Measurements from ENCODE around the gene BRDT. TPM values are rescaled to one million over a fixed set of nuclear protein-coding genes. Genes with fewer than 3 reads are reported as not detected.
"Not testable (repeated sequence)": the region's sequence is repeated elsewhere in the genome, so short reads cannot be mapped to it uniquely, and the experiment has no call there.

BRDT gene
- total RNA-seq, 4 donors from 2014 or later: 0.30 TPM; not detected in 3

DNA sequence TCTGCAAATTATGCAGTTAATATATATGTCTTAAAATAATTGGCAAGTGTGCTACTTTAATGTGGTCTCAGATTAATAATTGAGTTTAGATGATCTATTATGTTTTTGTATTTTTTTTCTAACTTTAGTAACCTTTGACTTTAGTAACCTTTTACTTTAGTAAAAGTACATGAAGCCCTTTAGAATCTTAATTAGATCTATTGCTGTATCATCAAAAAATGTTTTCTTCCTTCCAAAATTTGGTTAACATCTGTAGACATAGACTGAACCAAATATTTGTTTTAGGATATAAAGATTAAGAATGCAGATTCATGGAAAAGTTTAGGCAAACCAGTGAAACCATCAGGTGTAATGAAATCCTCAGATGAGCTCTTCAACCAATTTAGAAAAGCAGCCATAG, 54.9 kb downstream of the BRDT start:
- H3K27ac ChIP-seq: no peak overlapping the region
- H3K36me3 ChIP-seq: no peaks in the 10 kb centered on the region
- no peak for DNase-seq (ENCODE audit: low spot score in 2 of 2)
- no peaks in the 10 kb centered on the region for H3K4me1 ChIP-seq
- no peaks in the 10 kb centered on the region for H3K27me3 ChIP-seq
- no peak overlapping the region for H3K4me3 ChIP-seq
- H3K9me3 ChIP-seq: no peaks in the 10 kb centered on the region
- TF ChIP-seq CTCF (IDR thresholded peaks at IDR 0.05) (no peak), POLR2A (IDR thresholded peaks at IDR 0.05) (no peak), EP300 (IDR thresholded peaks at IDR 0.05) (no peak)

GRCh38 chr1:92013923-92014322, 64.7 kb downstream of the BRDT start:
- H3K27me3 ChIP-seq: no peaks in the 10 kb centered on the region
- TF ChIP-seq POLR2A (IDR thresholded peaks at IDR 0.05) (no peak), CTCF (IDR thresholded peaks at IDR 0.05) (no peak), EP300 (IDR thresholded peaks at IDR 0.05) (no peak)

GRCh38 chr1:92016720-92017316, 67.6 kb downstream of the BRDT start:
- Histone ChIP-seq H3K9me3 (peaks cover 0 to 3% (median 0%) of the 10 kb centered on the region in 4 donors), H3K4me1 (no peaks in the 10 kb centered on the region), H3K4me3 (no peak overlapping the region), H3K27ac (no peak overlapping the region), H3K36me3 (no peaks in the 10 kb centered on the region), H3K27me3 (no peaks in the 10 kb centered on the region)
- DNase-seq (ENCODE audit: low spot score in 2 of 2): no peak
- no peak for TF ChIP-seq EP300 (IDR thresholded peaks at IDR 0.05)
- no peak for TF ChIP-seq POLR2A (IDR thresholded peaks at IDR 0.05)
- no peak for TF ChIP-seq CTCF (IDR thresholded peaks at IDR 0.05)
- 90% methylated on average over 5 of the region's 5 CpGs for WGBS, 2 donors

More at GRCh38 chr1:92013923-92014322, 64.7 kb downstream of the BRDT start:
- H3K27ac ChIP-seq: no peak overlapping the region
- no peak overlapping the region for H3K4me3 ChIP-seq
- no peaks in the 10 kb centered on the region for H3K9me3 ChIP-seq
- H3K4me1 ChIP-seq: no peaks in the 10 kb centered on the region
- no peaks in the 10 kb centered on the region for H3K36me3 ChIP-seq
- no peak for DNase-seq (ENCODE audit: low spot score in 2 of 2)

DNA sequence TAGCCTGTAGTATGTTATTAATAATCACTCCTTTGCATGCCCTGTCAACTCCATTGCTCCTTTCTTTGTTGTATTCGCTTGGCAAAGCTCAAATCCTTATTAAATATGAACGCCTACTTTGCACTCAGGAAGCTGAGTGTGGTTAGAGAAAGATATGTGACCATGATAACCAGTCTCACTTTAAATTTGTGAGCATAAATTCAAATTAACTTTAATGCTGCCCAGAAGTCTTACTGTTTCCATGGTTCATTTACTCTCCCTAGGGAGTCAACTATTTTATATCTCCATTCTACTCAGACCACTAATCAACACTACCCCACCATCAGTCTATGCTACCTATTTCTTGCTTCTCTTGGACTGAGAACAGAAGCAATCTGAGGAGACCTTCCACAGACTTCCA, 68.5 kb downstream of the BRDT start:
- WGBS, 2 donors: 80% methylated on average over 2 of the region's 2 CpGs
- peaks cover 0 to 3% (median 0%) of the 10 kb centered on the region in 4 donors for H3K9me3 ChIP-seq

GRCh38 chr1:92026042-92026441, 76.8 kb downstream of the BRDT start:
- H3K27me3 ChIP-seq: peaks cover 0 to 11% of the 10 kb centered on the region in 2 donors
- H3K4me3 ChIP-seq; DNase-seq (ENCODE audit: low spot score in 2 of 2); H3K9me3 ChIP-seq; H3K36me3 ChIP-seq; H3K27ac ChIP-seq: not testable (repeated sequence)
- H3K4me1 ChIP-seq: peaks cover 0 to 16% (median 0%) of the 10 kb centered on the region in 4 donors
- WGBS, 2 donors: 100% methylated on average over 17 of the region's 29 CpGs; no CpG with 5 or more reads in 1 of the 2 donors

More for the DNA sequence above, 68.5 kb downstream of the BRDT start:
- TF ChIP-seq CTCF (IDR thresholded peaks at IDR 0.05) (no peak), EP300 (IDR thresholded peaks at IDR 0.05) (no peak), POLR2A (IDR thresholded peaks at IDR 0.05) (no peak)
- no peak overlapping the region for H3K27ac ChIP-seq
- no peak overlapping the region for H3K4me3 ChIP-seq
- no peak for DNase-seq (ENCODE audit: low spot score in 2 of 2)
- no peaks in the 10 kb centered on the region for H3K36me3 ChIP-seq
- no peaks in the 10 kb centered on the region for H3K4me1 ChIP-seq
- no peaks in the 10 kb centered on the region for H3K27me3 ChIP-seq

DNA sequence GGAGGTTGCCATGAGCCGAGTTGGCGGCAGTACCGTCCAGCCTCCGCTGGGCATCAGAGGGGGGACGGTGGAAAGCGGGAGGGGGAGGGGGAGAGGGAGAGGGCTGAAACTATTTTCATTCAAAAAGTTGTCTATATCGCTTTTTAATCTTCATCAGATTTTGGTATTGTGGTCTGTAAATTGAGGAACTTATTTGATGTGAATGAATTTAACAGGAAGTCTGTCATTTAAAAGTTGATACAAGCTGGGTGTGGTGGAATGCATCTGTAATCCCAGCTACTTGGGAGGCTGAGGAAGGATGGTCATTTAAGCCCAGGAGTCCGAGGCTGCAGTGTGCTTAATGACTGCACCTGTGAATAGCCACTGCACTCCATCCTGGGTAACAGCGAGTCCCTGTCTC, 77.6 kb downstream of the BRDT start:
- Histone ChIP-seq H3K27me3 (peaks cover 0 to 11% of the 10 kb centered on the region in 2 donors), H3K4me3 (no peak overlapping the region), H3K9me3 (peaks cover 0 to 7% (median 0%) of the 10 kb centered on the region in 4 donors), H3K27ac (no peak overlapping the region), H3K4me1 (peaks cover 0 to 16% (median 0%) of the 10 kb centered on the region in 4 donors), H3K36me3 (no peaks in the 10 kb centered on the region)
- no peak for DNase-seq (ENCODE audit: low spot score in 2 of 2)
- 92% methylated on average over 9 of the region's 9 CpGs for WGBS, 2 donors
- no peak for TF ChIP-seq POLR2A (IDR thresholded peaks at IDR 0.05)
- no peak for TF ChIP-seq EP300 (IDR thresholded peaks at IDR 0.05)
- no peak for TF ChIP-seq CTCF (IDR thresholded peaks at IDR 0.05)
